GM21367 (cell line): Measurements from ENCODE around the gene NAALAD2.
"Not testable (repeated sequence)": the region's sequence is repeated elsewhere in the genome, so short reads cannot be mapped to it uniquely, and the experiment has no call there.

Experiments used
- ATAC-seq: cut with Tn5 transposase; IDR thresholded peaks from one replicate; pipeline ENCODE4 v1.9.1; 2021; ENCODE audit not compliant: unreplicated experiment

Gene NAALAD2

GRCh38 chr11:90239967-90240636 lies 105.6 kb downstream of the NAALAD2 start:
- not testable (repeated sequence) for ATAC-seq

- ATAC-seq, result no peak
Measured at GRCh38 chr11:90241414-90241813, 107.0 kb downstream of the NAALAD2 start.
